GM15510 (cell line): ENCODE data around the gene IFI16.

ENCODE experiments used
- POLR2A ChIP-seq: IDR thresholded peaks from 3 replicates; pipeline ENCODE4 v1.6.1; 2011; ENCODE audit warnings: borderline replicate concordance; ENCODE audit not compliant: insufficient read length; ENCODE audit errors: extremely low read depth

The IFI16 gene

DNA sequence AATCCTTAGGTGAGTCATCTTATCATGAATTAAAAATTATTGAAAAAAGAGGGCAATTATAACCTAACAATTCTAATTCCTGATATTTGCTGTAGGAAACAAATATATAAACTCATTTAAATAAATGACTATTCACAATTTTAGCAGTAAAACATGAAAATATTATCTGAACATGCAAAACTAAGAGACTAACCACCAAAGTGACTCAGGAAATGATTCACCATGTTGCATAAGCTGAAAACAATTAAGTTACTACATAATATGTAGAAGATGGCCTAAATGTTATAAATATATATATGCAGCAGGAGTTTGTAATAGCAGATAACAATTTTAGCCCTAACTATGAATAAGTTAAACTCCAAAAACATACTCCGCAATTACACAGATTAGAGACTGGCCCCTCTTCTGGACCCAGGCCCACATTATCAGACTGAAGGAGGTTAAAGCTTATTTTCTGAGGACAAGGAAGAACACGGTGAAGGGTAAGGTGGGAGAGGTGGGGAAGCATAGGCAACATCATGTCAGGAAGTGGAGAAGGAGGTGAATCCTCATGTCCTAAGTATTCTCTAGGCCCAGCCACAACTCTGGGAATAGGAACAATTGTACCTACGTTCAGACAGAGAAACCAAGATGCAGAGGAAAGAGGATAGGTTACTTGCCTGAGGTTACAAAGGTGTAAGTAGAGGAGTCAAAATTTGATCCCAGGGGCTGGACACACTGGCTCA, 82.5 kb downstream of the IFI16 start:
- TF ChIP-seq POLR2A = no peak

DNA sequence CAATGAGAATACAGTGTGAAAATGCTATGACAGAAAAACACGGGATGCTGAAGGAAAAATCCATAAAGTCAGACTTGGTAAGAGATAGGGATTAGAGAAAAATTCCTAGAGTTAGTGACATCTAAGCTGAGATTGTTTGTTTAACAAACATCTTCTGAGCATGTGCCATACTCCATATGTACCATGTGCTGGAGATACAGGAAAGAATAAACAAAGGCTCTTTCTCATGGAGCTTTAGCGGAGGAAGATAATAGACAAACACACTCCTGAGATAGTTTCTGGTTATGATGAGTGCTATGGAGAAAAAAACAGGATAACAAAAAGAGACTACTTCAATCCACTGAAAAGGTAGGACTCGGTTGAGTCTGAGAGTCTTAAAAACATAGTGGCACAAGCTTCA, 88.9 kb downstream of the IFI16 start:
- TF ChIP-seq POLR2A = no peak

DNA sequence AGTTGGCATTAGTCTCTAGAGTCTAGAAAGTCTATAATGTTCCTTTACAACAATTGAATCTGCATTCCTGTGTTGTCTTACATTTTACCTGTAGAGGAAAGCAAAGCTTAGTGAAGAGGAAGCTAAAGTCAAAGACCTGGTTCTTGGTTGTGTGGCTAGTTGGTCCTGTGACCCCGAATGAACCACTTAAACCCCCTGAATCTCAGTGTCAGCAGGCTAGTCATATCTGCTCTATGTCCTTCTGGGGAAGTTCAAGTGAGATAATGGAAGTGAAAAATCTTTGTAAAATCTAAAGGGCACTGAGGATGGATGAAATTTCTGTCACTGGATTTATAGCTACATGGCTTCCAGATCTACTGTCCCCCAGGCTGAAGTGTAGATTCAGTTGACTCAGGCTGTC, 90.9 kb downstream of the IFI16 start:
- TF ChIP-seq POLR2A = no peak
